Measurements from ENCODE around the gene MYO1D. TPM values are rescaled to one million over a fixed set of nuclear protein-coding genes. Genes with fewer than 3 reads are reported as not detected.

The MYO1D gene
- polyA plus RNA-seq, 2 donors = 31.8 to 43.2 TPM

DNA sequence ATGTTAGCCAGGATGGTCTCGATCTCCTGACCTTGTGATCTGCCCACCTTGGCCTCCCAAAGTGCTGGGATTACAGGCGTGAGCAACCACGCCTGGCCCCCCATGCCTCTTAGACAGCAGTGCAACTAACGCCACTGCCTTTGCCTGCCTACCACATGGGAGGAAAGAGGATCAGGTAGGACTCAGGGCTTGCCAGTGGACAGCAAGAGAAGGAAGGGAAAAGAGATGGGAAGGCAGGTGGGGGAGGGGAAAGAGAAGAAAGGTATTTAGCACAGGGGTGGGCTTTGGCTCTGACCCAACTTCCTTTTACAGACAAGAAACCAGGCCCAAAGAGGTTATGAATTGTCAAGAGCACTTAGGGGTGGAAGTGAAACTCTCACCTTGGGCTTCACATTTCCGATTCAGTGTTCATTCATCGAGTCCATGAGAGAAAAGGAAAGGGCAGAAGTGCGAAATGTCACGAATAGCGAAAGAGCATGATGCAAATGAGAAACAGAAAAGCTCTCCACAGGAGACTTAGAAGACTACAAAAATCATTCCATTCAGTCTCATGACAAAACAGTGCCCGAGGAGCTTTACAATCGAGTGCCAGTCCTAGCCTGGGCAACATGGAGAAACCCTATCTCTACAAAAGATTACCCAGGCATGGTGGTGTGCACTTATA is 353.8 kb downstream of the MYO1D start:
- no peak overlapping the region for H3K4me3 ChIP-seq (ENCODE audit: low read depth in 1 of 2, low read length in 2 of 2)
- H3K27ac ChIP-seq (ENCODE audit: low read depth in 2 of 2, low read length in 1 of 2) = no peak overlapping the region
- peaks cover 0 to under 1% of the 10 kb centered on the region in 2 donors for H3K36me3 ChIP-seq (ENCODE audit: control insufficient read depth in 2 of 2, insufficient read depth in 2 of 2, low read length in 1 of 2)
- H3K27me3 ChIP-seq (ENCODE audit: control insufficient read depth in 1 of 2, insufficient read depth in 2 of 2, low read length in 2 of 2) = no peaks in the 10 kb centered on the region
- H3K4me1 ChIP-seq (ENCODE audit: control insufficient read depth in 2 of 2, insufficient read depth in 2 of 2, low read length in 1 of 2) = peaks cover 2 to 8% of the 10 kb centered on the region in 2 donors
- 84 to 89% methylated on average over 11 of the region's 11 CpGs for WGBS, 2 donors
- H3K9me3 ChIP-seq (ENCODE audit: control insufficient read depth in 2 of 2, insufficient read depth in 1 of 2, low read depth in 1 of 2, low read length in 1 of 2) = no peaks in the 10 kb centered on the region

DNA sequence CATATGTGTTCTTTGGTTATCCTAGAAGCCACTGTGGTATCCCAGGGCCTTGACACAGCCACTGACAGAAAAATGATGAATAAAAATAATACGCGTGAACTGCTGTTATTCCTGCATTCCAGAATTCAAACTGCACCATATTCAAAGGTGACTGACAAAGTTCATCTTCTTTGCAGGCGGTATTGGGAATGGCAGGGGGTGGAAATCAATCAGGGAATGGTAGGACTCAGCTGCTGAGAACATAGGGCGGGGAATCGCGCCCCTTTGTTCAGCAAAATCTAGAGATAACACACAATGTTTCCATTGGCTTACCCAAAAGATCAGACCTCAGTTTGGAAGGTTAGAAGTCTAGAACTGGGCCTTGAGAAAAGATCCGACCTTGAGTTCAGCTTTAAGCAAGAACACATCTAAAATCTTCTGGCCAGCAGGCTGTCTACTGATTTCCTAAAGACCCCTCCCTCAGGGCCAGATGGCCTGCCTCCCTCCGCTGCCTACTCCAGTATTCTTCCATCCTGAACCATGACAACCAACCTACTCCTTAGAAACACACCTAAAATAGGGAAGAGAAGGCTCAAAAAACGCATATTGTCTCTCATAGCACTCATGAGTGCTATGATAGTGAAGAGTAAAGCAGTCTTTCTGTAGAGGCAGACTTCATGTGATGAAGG is 356.1 kb downstream of the MYO1D start:
- Histone ChIP-seq H3K36me3 (ENCODE audit: control insufficient read depth in 2 of 2, insufficient read depth in 2 of 2, low read length in 1 of 2) (no peaks in the 10 kb centered on the region), H3K27ac (ENCODE audit: low read depth in 2 of 2, low read length in 1 of 2) (peak overlapping the region in 1 of 2 donors; percentile 10), H3K27me3 (ENCODE audit: control insufficient read depth in 1 of 2, insufficient read depth in 2 of 2, low read length in 2 of 2) (no peaks in the 10 kb centered on the region), H3K4me3 (ENCODE audit: low read depth in 1 of 2, low read length in 2 of 2) (no peak overlapping the region), H3K4me1 (ENCODE audit: control insufficient read depth in 2 of 2, insufficient read depth in 2 of 2, low read length in 1 of 2) (peaks cover 2 to 8% of the 10 kb centered on the region in 2 donors), H3K9me3 (ENCODE audit: control insufficient read depth in 2 of 2, insufficient read depth in 1 of 2, low read depth in 1 of 2, low read length in 1 of 2) (no peaks in the 10 kb centered on the region)
- WGBS, 2 donors = 97% methylated on average over 9 of the region's 9 CpGs

DNA sequence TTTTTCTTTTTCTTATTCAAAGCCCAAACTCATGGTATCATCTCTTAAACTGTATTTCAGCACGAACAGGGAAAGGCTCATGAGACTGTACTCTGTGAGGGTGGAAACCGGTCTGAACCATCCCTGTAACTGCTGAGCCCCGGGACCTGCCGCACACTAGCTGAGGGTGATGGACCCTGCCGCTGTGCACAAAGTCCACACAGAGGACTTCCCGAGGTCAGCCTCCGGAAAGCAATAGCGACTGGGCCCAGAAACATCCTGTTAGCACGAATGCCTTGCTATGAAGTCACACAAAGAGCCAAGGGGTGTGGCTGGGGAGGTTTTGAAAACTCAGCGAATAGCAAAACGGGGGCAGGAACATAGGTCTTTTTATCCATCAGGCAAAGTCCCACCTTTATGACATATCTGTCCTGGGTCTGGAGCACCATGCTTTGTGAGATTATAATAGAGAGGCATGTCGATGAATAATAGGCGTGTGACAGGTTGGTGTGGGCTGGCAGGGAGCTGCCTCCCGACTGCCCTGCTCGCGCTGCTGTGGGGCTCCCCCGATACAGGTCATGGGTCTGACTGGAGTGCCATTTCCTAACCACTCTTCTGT is 356.7 kb downstream of the MYO1D start:
- peaks cover 2 to 8% of the 10 kb centered on the region in 2 donors for H3K4me1 ChIP-seq (ENCODE audit: control insufficient read depth in 2 of 2, insufficient read depth in 2 of 2, low read length in 1 of 2)
- H3K9me3 ChIP-seq (ENCODE audit: control insufficient read depth in 2 of 2, insufficient read depth in 1 of 2, low read depth in 1 of 2, low read length in 1 of 2) = no peaks in the 10 kb centered on the region
- WGBS, 2 donors = 41 to 51% methylated on average over 17 of the region's 17 CpGs
- no peaks in the 10 kb centered on the region for H3K36me3 ChIP-seq (ENCODE audit: control insufficient read depth in 2 of 2, insufficient read depth in 2 of 2, low read length in 1 of 2)
- peak overlapping the region in 1 of 2 donors; percentile 74 for H3K27ac ChIP-seq (ENCODE audit: low read depth in 2 of 2, low read length in 1 of 2)
- no peaks in the 10 kb centered on the region for H3K27me3 ChIP-seq (ENCODE audit: control insufficient read depth in 1 of 2, insufficient read depth in 2 of 2, low read length in 2 of 2)
- H3K4me3 ChIP-seq (ENCODE audit: low read depth in 1 of 2, low read length in 2 of 2) = no peak overlapping the region

DNA sequence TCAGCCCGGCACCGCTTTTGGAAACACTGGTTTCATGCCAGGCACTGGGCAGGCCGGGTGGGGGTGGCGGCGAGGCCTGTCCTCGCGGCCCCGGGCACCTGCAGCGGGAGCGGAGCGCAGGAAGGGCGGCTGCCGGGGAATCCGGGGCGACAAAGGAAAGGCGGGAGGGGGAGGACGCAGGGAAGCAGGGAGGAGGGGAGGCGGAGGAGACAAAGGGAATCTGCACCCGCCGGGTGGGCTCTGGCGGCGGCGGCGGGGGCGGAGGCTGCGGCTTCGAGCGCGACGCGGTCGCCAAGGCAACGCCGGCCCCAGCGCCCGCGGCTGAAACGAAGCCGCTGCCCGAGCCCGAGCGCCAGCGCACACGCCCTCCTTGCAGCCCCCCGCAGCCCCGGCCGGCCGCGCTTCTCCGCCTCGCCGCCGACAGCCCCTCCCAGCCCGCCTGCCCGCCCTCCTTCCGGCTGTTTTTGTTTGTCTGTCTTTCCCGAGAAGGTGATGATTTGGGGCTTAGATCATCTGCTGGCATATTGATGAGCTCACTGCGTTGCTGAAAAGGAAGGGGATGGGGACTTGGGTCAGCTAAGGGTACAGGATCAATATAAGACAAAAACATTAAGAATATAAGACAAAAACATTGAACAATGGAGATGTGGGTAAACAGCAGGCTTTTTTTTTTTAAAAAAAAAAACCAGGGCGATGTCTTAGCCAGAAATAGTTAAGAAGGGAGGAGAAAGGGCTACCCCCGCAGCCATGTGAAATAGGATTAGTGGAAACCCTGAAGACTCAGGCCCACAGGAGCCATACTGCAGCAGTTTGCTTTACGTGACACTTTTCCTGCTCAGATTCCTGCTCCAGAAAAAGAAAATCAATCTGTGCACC is 357.5 kb downstream of the MYO1D start:
- WGBS, 2 donors = 1 to 2% methylated on average over 36 to 61 of the region's 61 CpGs
- H3K4me3 ChIP-seq (ENCODE audit: low read depth in 1 of 2, low read length in 2 of 2) = peak overlapping the region; percentile 50 to 71
- H3K27ac ChIP-seq (ENCODE audit: low read depth in 2 of 2, low read length in 1 of 2) = peak overlapping the region; percentile 37 to 74

DNA sequence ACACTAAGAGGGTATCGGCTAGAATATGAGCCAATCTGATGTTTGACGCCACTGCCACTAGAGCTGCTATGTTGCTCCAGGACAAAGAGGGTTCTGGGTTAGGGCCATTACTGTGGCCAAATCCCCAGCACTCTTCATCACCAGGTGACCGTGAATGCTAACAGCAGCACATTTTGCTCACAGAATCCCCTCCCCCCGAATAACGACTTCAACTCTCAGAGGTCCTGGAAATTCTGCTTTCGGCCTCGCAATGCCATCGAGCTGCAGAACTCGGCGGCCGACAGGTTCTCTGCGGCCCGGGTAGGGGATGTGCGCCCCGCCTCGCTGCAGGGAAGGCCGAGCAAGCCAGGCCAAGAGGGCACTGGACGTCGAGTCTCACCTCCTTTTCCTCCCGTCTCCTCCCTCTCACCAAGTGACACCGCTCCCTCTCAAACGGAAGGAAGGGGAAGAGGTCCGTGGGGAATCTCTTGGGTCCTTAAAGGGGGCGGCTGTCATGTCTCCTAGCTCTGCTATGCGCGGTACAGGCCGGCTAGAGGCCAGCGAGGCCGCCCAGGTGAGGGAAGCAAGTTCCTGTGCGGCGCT is 358.2 kb downstream of the MYO1D start:
- H3K36me3 ChIP-seq (ENCODE audit: control insufficient read depth in 2 of 2, insufficient read depth in 2 of 2, low read length in 1 of 2) = no peaks in the 10 kb centered on the region
- H3K27me3 ChIP-seq (ENCODE audit: control insufficient read depth in 1 of 2, insufficient read depth in 2 of 2, low read length in 2 of 2) = no peaks in the 10 kb centered on the region
- peak overlapping the region; percentile 50 to 71 for H3K4me3 ChIP-seq (ENCODE audit: low read depth in 1 of 2, low read length in 2 of 2)
- WGBS, 2 donors = 41 to 52% methylated on average over 30 to 31 of the region's 31 CpGs
- H3K9me3 ChIP-seq (ENCODE audit: control insufficient read depth in 2 of 2, insufficient read depth in 1 of 2, low read depth in 1 of 2, low read length in 1 of 2) = no peaks in the 10 kb centered on the region
- peaks cover 2 to 8% of the 10 kb centered on the region in 2 donors for H3K4me1 ChIP-seq (ENCODE audit: control insufficient read depth in 2 of 2, insufficient read depth in 2 of 2, low read length in 1 of 2)
- peak overlapping the region in 1 of 2 donors; percentile 74 for H3K27ac ChIP-seq (ENCODE audit: low read depth in 2 of 2, low read length in 1 of 2)

More for the DNA sequence above, 357.5 kb downstream of the MYO1D start:
- H3K27me3 ChIP-seq (ENCODE audit: control insufficient read depth in 1 of 2, insufficient read depth in 2 of 2, low read length in 2 of 2) = no peaks in the 10 kb centered on the region
- H3K36me3 ChIP-seq (ENCODE audit: control insufficient read depth in 2 of 2, insufficient read depth in 2 of 2, low read length in 1 of 2) = no peaks in the 10 kb centered on the region
- H3K9me3 ChIP-seq (ENCODE audit: control insufficient read depth in 2 of 2, insufficient read depth in 1 of 2, low read depth in 1 of 2, low read length in 1 of 2) = no peaks in the 10 kb centered on the region
- H3K4me1 ChIP-seq (ENCODE audit: control insufficient read depth in 2 of 2, insufficient read depth in 2 of 2, low read length in 1 of 2) = peaks cover 2 to 8% of the 10 kb centered on the region in 2 donors

DNA sequence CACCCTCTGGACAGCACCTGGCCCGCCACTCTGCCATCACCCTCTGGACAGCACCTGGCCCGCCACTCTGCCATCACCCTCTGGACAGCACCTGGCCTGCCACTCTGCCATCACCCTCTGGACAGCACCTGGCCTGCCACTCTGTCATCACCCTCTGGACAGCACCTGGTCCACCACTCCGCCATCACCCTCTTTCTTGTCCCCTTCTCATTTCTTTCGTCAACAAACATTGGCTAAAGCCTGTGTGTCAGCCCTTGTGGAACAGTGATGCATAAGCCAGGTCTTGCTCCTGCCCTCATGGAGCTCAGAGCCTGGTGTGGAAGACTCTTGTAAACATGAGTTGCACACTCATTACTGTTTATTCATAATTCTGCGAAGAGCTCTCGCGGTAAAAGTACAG is 358.9 kb downstream of the MYO1D start:
- whole genome bisulfite sequencing, 2 donors = 95 to 96% methylated on average over 5 of the region's 7 CpGs
- H3K36me3 ChIP-seq (ENCODE audit: control insufficient read depth in 2 of 2, insufficient read depth in 2 of 2, low read length in 1 of 2) = no peaks in the 10 kb centered on the region
- H3K27me3 ChIP-seq (ENCODE audit: control insufficient read depth in 1 of 2, insufficient read depth in 2 of 2, low read length in 2 of 2) = no peaks in the 10 kb centered on the region
- peaks cover 2 to 8% of the 10 kb centered on the region in 2 donors for H3K4me1 ChIP-seq (ENCODE audit: control insufficient read depth in 2 of 2, insufficient read depth in 2 of 2, low read length in 1 of 2)
- H3K27ac ChIP-seq (ENCODE audit: low read depth in 2 of 2, low read length in 1 of 2) = no peak overlapping the region
- H3K9me3 ChIP-seq (ENCODE audit: control insufficient read depth in 2 of 2, insufficient read depth in 1 of 2, low read depth in 1 of 2, low read length in 1 of 2) = no peaks in the 10 kb centered on the region
- H3K4me3 ChIP-seq (ENCODE audit: low read depth in 1 of 2, low read length in 2 of 2) = no peak overlapping the region

DNA sequence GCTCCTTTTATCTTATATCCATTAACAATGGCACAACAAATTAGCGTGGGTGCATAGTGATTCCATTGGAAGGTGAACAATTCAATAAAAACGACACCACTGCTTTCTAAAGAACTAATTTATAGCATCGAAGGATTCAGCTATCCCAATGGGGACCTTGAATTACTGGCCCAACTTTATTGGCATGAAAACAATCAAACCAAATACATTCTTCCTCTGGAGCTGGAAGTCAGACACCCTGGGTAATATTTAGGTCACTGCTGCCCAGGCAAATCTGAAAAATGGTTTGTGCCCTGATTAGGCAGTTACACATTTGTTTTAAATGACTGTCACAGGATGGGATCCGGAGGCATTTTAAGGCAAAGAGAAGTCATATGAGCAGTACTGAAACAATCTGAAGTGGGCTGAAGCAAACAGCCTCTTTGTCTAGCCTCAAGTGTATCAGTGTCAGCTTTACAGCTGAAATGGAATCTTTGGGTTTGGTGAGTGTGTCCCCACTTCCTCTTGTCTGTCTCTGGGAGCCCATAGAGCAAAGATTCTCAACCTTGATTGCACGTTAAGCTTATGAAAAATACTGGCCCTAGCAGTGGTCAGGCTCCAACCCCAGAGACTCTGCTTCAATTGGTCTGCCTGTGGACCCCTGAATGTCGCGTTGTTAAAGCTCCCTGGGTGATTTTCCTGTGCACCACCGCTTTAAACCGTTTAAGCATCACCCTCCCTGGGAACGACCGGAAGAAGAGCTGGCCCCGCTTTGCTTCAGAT is 359.8 kb downstream of the MYO1D start:
- no peaks in the 10 kb centered on the region for H3K27me3 ChIP-seq (ENCODE audit: control insufficient read depth in 1 of 2, insufficient read depth in 2 of 2, low read length in 2 of 2)
- no peak overlapping the region for H3K27ac ChIP-seq (ENCODE audit: low read depth in 2 of 2, low read length in 1 of 2)
- H3K36me3 ChIP-seq (ENCODE audit: control insufficient read depth in 2 of 2, insufficient read depth in 2 of 2, low read length in 1 of 2) = no peaks in the 10 kb centered on the region
- H3K9me3 ChIP-seq (ENCODE audit: control insufficient read depth in 2 of 2, insufficient read depth in 1 of 2, low read depth in 1 of 2, low read length in 1 of 2) = no peaks in the 10 kb centered on the region
- H3K4me1 ChIP-seq (ENCODE audit: control insufficient read depth in 2 of 2, insufficient read depth in 2 of 2, low read length in 1 of 2) = peaks cover 2 to 10% of the 10 kb centered on the region in 2 donors
- 80 to 86% methylated on average over 12 of the region's 12 CpGs for WGBS, 2 donors
- H3K4me3 ChIP-seq (ENCODE audit: low read depth in 1 of 2, low read length in 2 of 2) = no peak overlapping the region

DNA sequence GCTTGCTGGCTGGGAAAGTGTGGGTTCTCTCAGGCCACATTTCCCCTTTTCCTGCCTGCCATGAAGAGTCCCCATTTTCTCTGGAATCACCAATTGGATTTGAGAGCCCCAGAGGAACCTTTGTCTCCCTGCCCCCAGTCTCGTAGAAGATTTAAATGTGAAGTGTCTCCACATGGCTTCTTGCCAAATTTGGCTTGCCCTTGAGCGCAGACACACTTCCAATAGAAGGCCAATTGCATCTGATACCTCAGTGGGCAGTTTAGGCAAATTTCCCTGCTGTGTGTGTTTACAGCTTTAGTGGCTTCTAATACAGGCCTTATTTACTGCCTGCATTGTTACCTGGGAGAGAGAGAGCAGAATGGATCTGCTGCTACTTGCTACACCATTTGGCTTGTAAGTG is 360.5 kb downstream of the MYO1D start:
- Histone ChIP-seq H3K4me3 (ENCODE audit: low read depth in 1 of 2, low read length in 2 of 2) (no peak overlapping the region), H3K4me1 (ENCODE audit: control insufficient read depth in 2 of 2, insufficient read depth in 2 of 2, low read length in 1 of 2) (peaks cover 2 to 10% of the 10 kb centered on the region in 2 donors), H3K9me3 (ENCODE audit: control insufficient read depth in 2 of 2, insufficient read depth in 1 of 2, low read depth in 1 of 2, low read length in 1 of 2) (no peaks in the 10 kb centered on the region), H3K27ac (ENCODE audit: low read depth in 2 of 2, low read length in 1 of 2) (no peak overlapping the region), H3K36me3 (ENCODE audit: control insufficient read depth in 2 of 2, insufficient read depth in 2 of 2, low read length in 1 of 2) (no peaks in the 10 kb centered on the region), H3K27me3 (ENCODE audit: control insufficient read depth in 1 of 2, insufficient read depth in 2 of 2, low read length in 2 of 2) (no peaks in the 10 kb centered on the region)
- 20 to 79% methylated on average over 2 of the region's 2 CpGs for WGBS, 2 donors
